ENCODE results near the gene MPHOSPH9.

DNA sequence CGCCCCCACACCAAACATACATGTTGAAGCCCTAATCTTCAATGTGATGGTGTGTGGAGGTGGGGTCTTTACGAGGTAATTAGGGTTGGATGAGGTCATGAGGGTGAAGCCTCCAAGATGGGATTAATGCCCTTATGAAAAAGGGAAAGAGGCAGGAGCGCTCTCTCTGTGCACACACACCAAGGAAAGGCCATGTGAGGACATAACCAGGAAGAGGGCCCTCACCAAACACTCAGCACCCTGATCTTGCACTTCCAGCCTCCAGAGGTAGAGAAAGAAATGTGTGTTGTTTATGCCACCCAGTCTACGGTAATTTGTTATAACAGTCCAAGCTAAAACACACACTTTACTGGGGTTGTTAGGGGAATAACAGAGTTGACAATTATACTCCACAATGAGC, 67.4 kb downstream of the MPHOSPH9 start:
- TF ChIP-seq RAD21 (IDR thresholded peaks at IDR 0.05; ENCODE audit: low read length) = no peak
- no peak for TF ChIP-seq ELK1 (IDR thresholded peaks at IDR 0.05; ENCODE audit: borderline replicate concordance, low read depth, low read length)
- no peak for TF ChIP-seq POLR2A (IDR thresholded peaks at IDR 0.05; ENCODE audit: low read depth, low read length)
- no peak for TF ChIP-seq CTCF (conservative IDR thresholded peaks at IDR 0.05; ENCODE audit: low read depth, low read length)
- TF ChIP-seq BHLHE40 (IDR thresholded peaks at IDR 0.05; ENCODE audit: low read depth, low read length) = no peak
- no peak for TF ChIP-seq SMC3 (IDR thresholded peaks at IDR 0.05; ENCODE audit: low read depth, low read length)
- TF ChIP-seq USF2 (IDR thresholded peaks at IDR 0.05; ENCODE audit: low read depth, low read length) = no peak
- no peak for TF ChIP-seq FOS (IDR thresholded peaks at IDR 0.05; ENCODE audit: low read depth, low read length)
- no peak for TF ChIP-seq RFX5 (IDR thresholded peaks at IDR 0.05; ENCODE audit: low read depth, low read length)
- no peak for TF ChIP-seq MXI1 (IDR thresholded peaks at IDR 0.05; ENCODE audit: borderline replicate concordance, low read depth, low read length)
- TF ChIP-seq CEBPB (IDR thresholded peaks at IDR 0.05; ENCODE audit: low read depth, low read length) = no peak

Measured in IMR-90 (cell line).